Thyroid gland (tissue), 4 donors: ENCODE data around the gene PTPRN2.
A peak's percentile ranks its signal among the peaks of the same experiment; 100 is the strongest.

Experiments used
- CTCF ChIP-seq, 6 experiments: fragments of 200-600 bp in 3 of 6; fragments of 450-650 bp in 3 of 6; sonication (generic) in 3 of 6; IDR thresholded peaks; one replicate each; pipeline ENCODE4 v1.5.1; 2016 to 2019; ENCODE audit warnings: antibody characterized with exemption in 6 of 6, mild to moderate bottlenecking in 2 of 6, inconsistent platforms in 1 of 6, moderate library complexity in 1 of 6
- POLR2A ChIP-seq, 2 donors: fragments of 450-650 bp; IDR thresholded peaks; one replicate each; pipeline ENCODE4 v1.6.1; 2017; ENCODE audit warnings: antibody characterized with exemption in 2 of 2, mild to moderate bottlenecking in 2 of 2, moderate library complexity in 1 of 2

GRCh38 chr7:157875230-157876179 lies 712.1 kb downstream of the PTPRN2 start:
- TF ChIP-seq CTCF (IDR thresholded peaks at IDR 0.05) (peak in 2 of 6 experiments; percentile 14 to 52), POLR2A (IDR thresholded peaks at IDR 0.05) (no peak)
